Activated CD4-positive, alpha-beta T cell treated with anti-CD3 and anti-CD28 coated beads, Interleukin-2, amount 10 ng/mL, durations not matched to agents 24 days and 14 days (primary cell): ENCODE measurements around the gene ZNF296. TPM values are rescaled to one million over a fixed set of nuclear protein-coding genes. Genes with fewer than 3 reads are reported as not detected.
"Not testable (repeated sequence)": the region's sequence is repeated elsewhere in the genome, so short reads cannot be mapped to it uniquely, and the experiment has no call there.

Source experiments
- DNase-seq: peaks from one replicate; pipeline ENCODE4 v3.0.0; 2022
- H3K27ac Mint-ChIP-seq: one replicate; pipeline ENCODE4 v1.8.0; 2022; ENCODE audit warnings: mild to moderate bottlenecking, mixed read lengths
- H3K27me3 Mint-ChIP-seq: one replicate; pipeline ENCODE4 v1.8.0; 2022; ENCODE audit warnings: mixed read lengths
- H3K36me3 Mint-ChIP-seq: one replicate; pipeline ENCODE4 v1.8.0; 2022; ENCODE audit warnings: low read depth, mild to moderate bottlenecking, mixed read lengths
- H3K4me1 Mint-ChIP-seq: one replicate; pipeline ENCODE4 v1.8.0; 2021; ENCODE audit warnings: mixed read lengths
- H3K4me3 Mint-ChIP-seq: one replicate; pipeline ENCODE4 v1.8.0; 2022; ENCODE audit warnings: mild to moderate bottlenecking, moderate library complexity, mixed read lengths
- H3K9me3 Mint-ChIP-seq: one replicate; pipeline ENCODE4 v1.8.0; 2021; ENCODE audit warnings: mixed read lengths
- intact Hi-C: fragments of 100-400 bp; cut with micrococcal nuclease; formaldehyde crosslinking; loops from one replicate; pipeline ENCODE4 v1.15.1; 2023
- total RNA-seq: library from RNA; stranded (reverse); gene quantifications from 2 replicates; pipeline ENCODE4 v1.2.3, GENCODE V29; 2022

ZNF296 gene
- total RNA-seq, 1 donor from 2014 or later: 4.7 TPM

DNA sequence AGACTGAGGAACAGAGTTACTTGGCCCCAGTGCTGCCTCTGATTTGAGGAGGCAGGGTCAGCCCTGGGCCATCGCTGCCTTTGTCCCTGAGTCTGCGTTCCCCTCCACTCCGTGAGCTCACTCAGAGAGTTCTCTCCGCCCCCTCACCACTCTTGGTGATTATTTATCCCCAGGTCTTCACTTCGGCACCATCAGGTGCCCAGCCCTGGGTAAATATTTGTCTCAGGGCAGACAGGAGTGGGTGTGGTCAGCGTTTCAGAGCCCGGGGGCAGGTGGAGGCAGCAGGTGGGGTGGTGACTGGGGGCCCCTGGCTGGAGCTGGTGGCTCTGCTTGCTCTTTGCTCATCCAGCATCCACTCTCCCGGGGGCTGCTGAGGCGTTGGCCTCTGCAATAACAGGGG, 37.4 kb upstream of the ZNF296 start:
- no peak overlapping the region for H3K4me3 Mint-ChIP-seq
- H3K4me1 Mint-ChIP-seq: peaks cover 23% of the 10 kb centered on the region
- H3K9me3 Mint-ChIP-seq: no peaks in the 10 kb centered on the region
- no peaks in the 10 kb centered on the region for H3K27me3 Mint-ChIP-seq
- DNase-seq: no peak
- H3K27ac Mint-ChIP-seq: no peak overlapping the region
- no peaks in the 10 kb centered on the region for H3K36me3 Mint-ChIP-seq
- intact Hi-C loops: no loop called here

DNA sequence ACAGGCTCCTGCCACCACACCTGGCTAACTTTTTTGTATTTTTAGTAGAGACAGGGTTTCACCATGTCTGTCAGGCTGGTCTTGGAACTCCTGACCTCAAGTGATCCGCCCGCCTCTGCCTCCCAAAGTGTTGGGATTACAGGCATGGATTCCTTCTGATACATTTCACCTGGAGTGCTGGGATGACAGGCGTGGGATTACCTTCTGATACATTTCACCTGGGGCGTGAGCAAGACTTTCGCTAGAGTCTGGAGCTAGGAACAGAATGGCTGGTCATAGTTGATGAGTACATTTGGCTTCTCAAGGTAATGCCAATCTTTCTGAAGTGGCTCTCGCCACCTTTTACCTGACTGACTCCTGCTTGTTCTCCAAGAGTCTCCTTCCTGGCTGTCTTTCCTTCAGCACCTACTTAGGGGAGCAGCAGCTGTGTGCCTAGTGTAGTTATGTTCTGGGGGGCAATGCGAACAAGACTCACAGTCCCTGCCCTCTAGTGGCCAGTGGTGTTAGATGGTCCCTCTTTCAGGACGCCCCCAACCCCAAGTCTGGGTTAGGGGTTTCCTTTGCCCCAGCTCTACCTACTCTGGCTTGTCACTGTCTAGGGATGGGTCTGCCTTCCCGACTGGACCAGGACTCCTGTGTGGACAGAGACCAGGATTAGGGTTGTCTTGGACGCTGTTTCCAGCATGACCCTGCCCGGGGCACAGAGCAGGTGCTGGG, 36.0 kb upstream of the ZNF296 start:
- Mint-ChIP-seq H3K27me3 (no peaks in the 10 kb centered on the region), H3K27ac (no peak overlapping the region), H3K4me3 (no peak overlapping the region), H3K4me1 (peaks cover 11% of the 10 kb centered on the region), H3K36me3 (no peaks in the 10 kb centered on the region), H3K9me3 (no peaks in the 10 kb centered on the region)
- no peak for DNase-seq
- intact Hi-C loops: no loop called here

DNA sequence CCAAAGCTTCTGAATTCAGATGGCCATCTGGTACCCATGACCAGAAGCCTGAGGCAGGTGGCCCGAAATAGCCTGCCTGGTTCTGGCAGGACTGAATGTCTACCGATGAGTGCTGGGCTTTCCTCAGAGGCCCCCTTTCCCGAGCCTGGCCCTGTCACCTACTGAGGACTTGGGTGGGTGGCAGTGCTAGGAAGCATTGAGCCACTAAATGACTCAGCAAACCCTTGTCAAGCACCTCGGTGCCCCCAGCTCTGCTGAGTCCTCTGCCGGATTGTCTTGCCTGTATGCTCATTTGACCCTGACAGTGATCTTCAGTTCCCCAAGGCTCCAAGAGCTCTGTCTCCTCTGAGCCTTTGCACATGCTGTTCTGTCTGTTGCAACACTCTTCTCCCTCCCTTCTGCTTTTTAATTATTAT, 34.6 kb upstream of the ZNF296 start:
- Mint-ChIP-seq H3K9me3 (no peaks in the 10 kb centered on the region), H3K27ac (no peak overlapping the region), H3K4me3 (no peak overlapping the region), H3K4me1 (peaks cover 2% of the 10 kb centered on the region), H3K27me3 (no peaks in the 10 kb centered on the region), H3K36me3 (no peaks in the 10 kb centered on the region)
- no peak for DNase-seq
- intact Hi-C loops: no loop called here

DNA sequence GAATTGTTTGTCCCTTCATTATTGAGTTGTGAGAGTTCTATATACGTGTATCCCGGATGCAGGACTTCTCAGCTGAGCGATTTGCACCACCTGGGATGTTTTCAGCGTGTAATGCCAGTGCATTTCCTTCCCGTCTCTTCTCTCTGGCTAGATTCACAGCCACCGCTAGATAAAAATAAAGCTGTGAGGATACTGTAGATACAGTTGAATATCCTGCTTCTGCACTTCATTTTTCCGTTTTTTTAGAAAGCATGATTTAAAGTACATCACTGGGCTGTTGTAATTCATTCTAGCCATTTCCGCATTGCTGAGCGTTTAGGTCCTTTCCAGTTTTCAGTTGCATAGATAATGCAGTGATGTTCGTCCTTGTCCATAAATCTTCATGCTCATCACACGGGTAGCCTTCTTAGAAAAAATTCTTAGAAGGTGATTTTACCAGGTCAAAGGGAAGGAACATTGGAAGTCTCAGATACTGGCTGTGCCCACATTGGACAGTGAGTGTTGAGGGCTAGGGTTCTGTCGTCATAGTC, 31.4 kb upstream of the ZNF296 start:
- H3K9me3 Mint-ChIP-seq: no peaks in the 10 kb centered on the region
- intact Hi-C loops: no loop called here
- H3K27ac Mint-ChIP-seq: no peak overlapping the region
- DNase-seq: no peak
- H3K27me3 Mint-ChIP-seq: no peaks in the 10 kb centered on the region
- no peaks in the 10 kb centered on the region for H3K36me3 Mint-ChIP-seq
- H3K4me1 Mint-ChIP-seq: peaks cover 18% of the 10 kb centered on the region
- no peak overlapping the region for H3K4me3 Mint-ChIP-seq

DNA sequence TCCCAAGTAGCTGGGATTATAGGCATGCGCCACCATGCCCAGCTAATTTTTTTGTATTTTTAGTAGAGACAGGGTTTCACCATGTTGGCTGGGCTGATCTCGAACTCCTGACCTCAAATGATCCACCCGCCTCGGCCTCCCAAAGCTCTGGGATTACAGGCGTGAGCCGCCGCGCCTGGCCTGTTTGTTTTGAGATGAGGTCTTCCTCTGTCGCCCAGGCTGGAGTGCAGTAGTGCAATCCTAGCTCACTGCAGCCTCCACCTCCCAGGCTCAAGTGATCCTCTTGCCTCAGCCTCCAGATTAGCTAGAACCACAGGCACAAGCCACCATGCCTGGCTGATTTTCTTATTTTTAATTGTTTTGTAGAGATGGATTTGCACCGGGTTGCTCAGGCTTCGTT, 30.1 kb upstream of the ZNF296 start:
- H3K9me3 Mint-ChIP-seq, DNase-seq, H3K4me3 Mint-ChIP-seq, H3K27ac Mint-ChIP-seq, H3K27me3 Mint-ChIP-seq, H3K36me3 Mint-ChIP-seq, intact Hi-C loops: not testable (repeated sequence)
- peaks cover 21% of the 10 kb centered on the region for H3K4me1 Mint-ChIP-seq

DNA sequence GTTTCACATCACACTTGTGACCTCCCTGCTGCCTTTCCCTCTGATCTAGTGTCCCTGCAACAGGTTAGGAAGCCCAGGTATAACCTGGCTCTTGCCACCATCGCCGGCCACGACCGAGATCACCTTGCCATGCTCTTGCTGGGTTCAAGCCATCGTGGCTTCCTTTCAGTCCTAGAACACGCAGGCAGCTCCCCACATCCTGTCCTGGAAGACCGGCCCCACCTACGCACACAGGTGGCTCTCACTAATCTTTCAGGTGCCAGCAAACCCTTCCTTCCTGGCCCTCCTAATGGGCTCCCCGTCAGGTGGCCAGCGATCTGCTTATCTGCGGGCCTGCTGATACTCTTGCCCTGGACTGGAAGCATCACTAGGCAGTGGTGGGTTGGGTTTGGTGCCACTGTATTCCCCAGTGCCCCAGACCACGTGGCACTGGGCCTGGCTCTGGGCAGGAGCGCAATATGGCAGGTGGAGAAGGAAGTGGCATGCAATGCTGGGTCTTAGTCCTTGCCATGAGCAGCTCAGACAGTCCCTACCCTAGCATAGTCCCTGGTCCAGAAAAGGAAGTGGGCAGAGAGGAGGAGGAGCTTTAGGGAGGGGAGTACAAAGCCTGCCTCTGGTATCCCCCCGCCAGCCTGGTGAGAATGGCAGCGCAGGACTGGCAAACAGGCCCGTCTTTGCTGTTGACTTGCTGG, 28.5 kb upstream of the ZNF296 start:
- H3K27me3 Mint-ChIP-seq: no peaks in the 10 kb centered on the region
- intact Hi-C loops: no loop called here
- H3K36me3 Mint-ChIP-seq: no peaks in the 10 kb centered on the region
- peaks cover 21% of the 10 kb centered on the region for H3K4me1 Mint-ChIP-seq
- no peak for DNase-seq
- H3K9me3 Mint-ChIP-seq: no peaks in the 10 kb centered on the region
- peak overlapping the region; percentile 56 for H3K4me3 Mint-ChIP-seq
- peak overlapping the region; percentile 16 for H3K27ac Mint-ChIP-seq

DNA sequence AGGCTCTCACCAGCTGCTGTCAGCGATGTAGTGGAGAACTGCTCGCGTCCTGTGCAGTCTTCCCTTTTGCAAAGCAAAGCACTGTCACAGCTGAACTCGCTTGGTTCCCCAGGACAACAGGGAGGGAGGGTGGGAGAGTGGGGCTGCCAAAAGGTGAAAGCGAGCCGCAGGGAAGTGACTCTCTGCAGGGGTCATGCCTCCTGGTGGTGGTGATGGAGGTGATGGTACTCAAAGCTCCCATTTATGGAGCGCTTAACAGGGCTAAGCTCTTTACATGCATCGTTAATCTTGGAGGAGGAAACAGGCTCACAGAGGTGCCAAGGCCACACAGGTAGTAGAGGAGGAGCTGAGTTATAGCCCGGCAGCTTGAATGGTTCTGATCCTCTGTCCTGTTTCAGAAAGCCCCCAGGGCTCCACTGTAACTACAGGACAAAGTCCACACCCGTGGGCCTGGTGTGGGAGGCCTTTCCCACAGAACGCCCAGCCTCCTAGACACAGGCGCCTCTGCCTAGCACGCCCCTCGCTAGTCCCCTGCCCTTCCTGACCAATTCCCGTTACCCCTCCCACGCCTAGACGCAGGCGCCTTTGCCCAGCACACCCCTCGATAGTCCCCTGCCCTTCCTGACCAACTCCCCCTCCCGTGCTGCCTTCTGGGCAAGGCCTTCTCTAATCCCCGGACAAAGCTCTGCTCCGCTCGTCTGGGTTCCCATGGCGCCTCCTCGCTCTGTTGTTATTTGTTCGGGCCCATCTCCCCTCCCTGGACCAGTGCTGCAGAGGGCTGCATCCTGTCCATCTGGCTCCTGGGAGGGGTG, 27.4 kb upstream of the ZNF296 start:
- Mint-ChIP-seq H3K27me3 (no peaks in the 10 kb centered on the region), H3K9me3 (no peaks in the 10 kb centered on the region), H3K36me3 (no peaks in the 10 kb centered on the region), H3K4me3 (no peak overlapping the region), H3K27ac (no peak overlapping the region), H3K4me1 (peaks cover 24% of the 10 kb centered on the region)
- intact Hi-C loops: no loop called here
- DNase-seq: no peak

DNA sequence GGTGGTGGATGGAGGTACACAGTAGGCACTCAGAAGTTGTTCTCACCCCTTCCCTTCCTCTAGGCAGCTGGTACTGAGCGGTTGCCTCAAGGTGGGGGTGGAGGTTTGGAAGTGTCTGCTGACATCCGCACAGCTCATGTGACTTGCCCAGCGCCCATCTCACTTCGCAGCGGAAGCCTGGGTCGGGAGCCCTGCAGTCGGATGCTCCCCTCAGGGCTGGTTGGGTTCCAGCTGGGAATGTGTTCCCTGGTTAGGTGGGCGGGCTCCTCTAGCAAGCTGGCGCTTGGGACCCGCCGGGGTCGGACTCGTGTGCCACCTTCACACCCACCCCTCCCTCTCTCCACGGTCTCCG, 26.9 kb upstream of the ZNF296 start:
- no peaks in the 10 kb centered on the region for H3K27me3 Mint-ChIP-seq
- H3K27ac Mint-ChIP-seq: no peak overlapping the region
- no peaks in the 10 kb centered on the region for H3K9me3 Mint-ChIP-seq
- intact Hi-C loops: no loop called here
- H3K4me1 Mint-ChIP-seq: peaks cover 27% of the 10 kb centered on the region
- no peak overlapping the region for H3K4me3 Mint-ChIP-seq
- H3K36me3 Mint-ChIP-seq: no peaks in the 10 kb centered on the region
- DNase-seq: peak; percentile 72

DNA sequence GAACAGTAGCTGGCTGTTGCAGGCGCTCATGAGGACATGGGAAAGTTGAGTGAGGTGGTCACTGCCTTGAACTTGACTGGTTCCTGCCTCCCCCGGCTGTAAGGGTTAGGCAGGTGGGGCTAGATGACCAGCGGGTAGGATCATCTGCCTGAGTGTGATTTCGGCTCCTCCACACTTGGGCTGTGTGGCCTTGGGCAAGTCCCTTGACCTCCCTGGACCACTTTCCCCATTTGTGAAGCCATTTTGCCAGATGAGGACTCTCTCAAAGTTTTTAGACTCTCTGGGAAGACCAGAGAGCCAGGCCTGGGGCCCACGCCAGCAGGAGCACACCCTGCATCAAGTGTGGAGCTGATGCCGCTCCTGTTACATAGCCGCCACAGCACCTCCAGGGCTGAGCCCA, 26.2 kb upstream of the ZNF296 start:
- no peak for DNase-seq
- Mint-ChIP-seq H3K27me3 (no peaks in the 10 kb centered on the region), H3K27ac (no peak overlapping the region), H3K4me3 (no peak overlapping the region), H3K4me1 (peaks cover 29% of the 10 kb centered on the region), H3K9me3 (no peaks in the 10 kb centered on the region), H3K36me3 (no peaks in the 10 kb centered on the region)
- intact Hi-C loops: no loop called here

DNA sequence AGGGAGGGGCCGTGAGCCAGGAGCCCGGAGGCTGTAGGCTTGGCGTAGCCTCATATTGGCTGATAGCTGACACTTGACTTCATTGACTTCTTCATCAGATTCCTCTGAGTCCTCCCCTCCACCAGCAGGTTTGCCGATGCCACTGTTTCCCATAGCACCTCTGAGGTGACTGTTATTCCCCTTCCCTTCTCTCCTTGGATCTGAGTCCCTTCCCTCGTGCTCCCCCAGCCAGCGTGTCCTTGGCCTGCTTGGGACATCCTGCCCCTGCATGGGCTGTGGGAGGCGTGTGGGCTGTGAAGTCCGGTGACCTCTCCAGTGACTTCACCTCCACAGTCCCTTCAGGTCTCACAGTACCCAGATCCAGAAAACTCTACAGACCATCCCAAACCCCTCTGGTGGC, 25.5 kb upstream of the ZNF296 start:
- no peaks in the 10 kb centered on the region for H3K27me3 Mint-ChIP-seq
- H3K9me3 Mint-ChIP-seq: no peaks in the 10 kb centered on the region
- intact Hi-C loops: no loop called here
- H3K27ac Mint-ChIP-seq: no peak overlapping the region
- peaks cover 30% of the 10 kb centered on the region for H3K4me1 Mint-ChIP-seq
- no peak for DNase-seq
- H3K36me3 Mint-ChIP-seq: peaks cover under 1% of the 10 kb centered on the region
- H3K4me3 Mint-ChIP-seq: no peak overlapping the region

DNA sequence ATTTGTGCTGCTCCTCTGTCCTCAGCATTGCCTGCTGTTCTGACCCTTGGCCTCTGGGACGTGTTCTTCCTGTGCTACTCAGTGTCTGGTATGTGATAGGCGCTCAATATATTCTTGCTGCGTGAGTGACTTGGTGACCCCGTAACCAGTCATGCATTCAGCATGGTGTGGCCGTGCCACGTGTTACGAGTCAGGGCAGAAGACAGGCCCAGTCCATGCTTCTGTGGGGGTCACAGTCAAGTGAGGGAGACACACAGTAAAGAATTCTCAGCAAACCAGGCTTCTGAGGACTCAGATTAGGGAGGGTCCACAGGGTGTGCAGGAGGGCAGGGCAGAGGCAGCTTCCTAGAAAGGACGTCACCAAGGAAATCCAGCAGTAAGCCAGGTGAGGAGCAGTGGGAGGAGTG, 24.6 kb upstream of the ZNF296 start:
- Mint-ChIP-seq H3K27me3 (no peaks in the 10 kb centered on the region), H3K27ac (no peak overlapping the region), H3K9me3 (no peaks in the 10 kb centered on the region), H3K4me3 (no peak overlapping the region), H3K4me1 (peaks cover 39% of the 10 kb centered on the region), H3K36me3 (peaks cover 1% of the 10 kb centered on the region)
- DNase-seq: no peak
- intact Hi-C loops: no loop called here

DNA sequence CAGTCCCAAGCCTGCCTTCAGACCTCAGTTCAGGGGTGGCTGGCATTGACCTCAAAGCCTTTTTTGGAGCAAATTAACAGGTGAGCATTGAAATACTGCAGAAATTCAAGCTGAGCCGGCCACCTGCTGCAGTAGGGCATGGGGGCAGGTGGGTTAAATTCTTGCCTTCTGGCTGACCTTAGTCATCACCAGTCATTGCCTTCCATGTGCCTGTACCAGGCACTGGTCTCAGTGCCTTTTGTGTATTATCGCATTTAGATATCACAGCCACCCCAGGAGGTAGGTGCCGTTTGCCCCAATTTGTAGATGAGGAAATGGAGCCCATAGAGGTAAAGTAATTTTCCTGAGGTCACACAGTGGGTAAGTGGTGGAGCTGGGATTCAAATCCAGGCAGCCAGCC, 23.9 kb upstream of the ZNF296 start:
- H3K27ac Mint-ChIP-seq: no peak overlapping the region
- no peak for DNase-seq
- H3K27me3 Mint-ChIP-seq: no peaks in the 10 kb centered on the region
- peaks cover 37% of the 10 kb centered on the region for H3K4me1 Mint-ChIP-seq
- no peaks in the 10 kb centered on the region for H3K9me3 Mint-ChIP-seq
- peaks cover 1% of the 10 kb centered on the region for H3K36me3 Mint-ChIP-seq
- intact Hi-C loops: no loop called here
- H3K4me3 Mint-ChIP-seq: no peak overlapping the region

DNA sequence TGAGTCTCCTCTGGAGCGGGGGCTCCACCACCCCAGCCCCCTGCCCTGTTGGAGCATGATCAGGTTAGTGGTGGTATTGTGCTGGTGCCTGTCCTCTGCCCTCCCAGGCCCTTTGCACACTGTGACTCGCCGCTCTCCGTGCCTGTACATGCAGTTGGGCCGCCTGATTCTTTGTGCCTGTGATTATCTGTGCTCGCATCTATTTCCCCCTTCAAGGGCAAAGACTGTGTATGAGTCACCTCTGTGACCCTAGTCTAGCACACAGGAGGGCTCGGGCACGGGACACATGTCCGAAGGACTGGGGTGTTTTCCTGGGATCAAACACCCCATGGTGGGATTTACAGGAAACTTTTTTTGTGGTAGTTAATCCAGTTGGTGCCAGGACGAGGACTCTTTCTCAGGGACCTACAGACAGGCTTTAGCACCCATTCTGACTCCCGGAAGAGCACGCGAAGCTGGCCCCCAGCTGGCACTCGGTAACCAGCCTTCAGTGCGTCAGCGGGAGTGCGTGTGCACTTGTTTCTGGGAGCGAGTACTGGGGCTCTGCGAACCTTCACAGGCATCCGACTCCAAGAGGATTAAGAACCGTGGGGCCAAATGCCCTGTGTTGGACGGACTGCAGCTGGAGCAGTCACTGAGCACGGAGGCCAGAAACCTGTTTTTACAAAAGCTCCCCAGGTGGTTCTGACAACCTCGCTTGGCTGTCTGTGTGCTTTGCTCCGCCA, 23.4 kb upstream of the ZNF296 start:
- no peaks in the 10 kb centered on the region for H3K9me3 Mint-ChIP-seq
- H3K4me3 Mint-ChIP-seq: no peak overlapping the region
- H3K4me1 Mint-ChIP-seq: peaks cover 37% of the 10 kb centered on the region
- no peak overlapping the region for H3K27ac Mint-ChIP-seq
- intact Hi-C loops: no loop called here
- no peaks in the 10 kb centered on the region for H3K27me3 Mint-ChIP-seq
- no peak for DNase-seq
- H3K36me3 Mint-ChIP-seq: peaks cover 5% of the 10 kb centered on the region
